Left lobe of liver (tissue), 2 donors: ENCODE data around the gene STAG1. TPM values are rescaled to one million over a fixed set of nuclear protein-coding genes. Genes with fewer than 3 reads are reported as not detected.
"Not testable (repeated sequence)": the region's sequence is repeated elsewhere in the genome, so short reads cannot be mapped to it uniquely, and the experiment has no call there.

Experiments used
- ATAC-seq: fragments of 200-7000 bp; cut with Tn5 transposase; one replicate; pipeline ENCODE4 v1.9.1; 2020; ENCODE audit warnings: mild to moderate bottlenecking, moderate library complexity
- DNase-seq: peaks from one replicate; pipeline ENCODE4 v3.0.0-alpha.2; 2020; ENCODE audit warnings: low spot score
- total RNA-seq: library from RNA; stranded (reverse); gene quantifications from one replicate; pipeline ENCODE4 v1.2.1, GENCODE V29; 2021
- donor health status: DM: no; HTN: no; CAD: no; lungs with moderate emphysema.
- donor health status: DM: no; HTN: yes; CAD: no.

Gene STAG1
- total RNA-seq, 1 donor from 2014 or later = 11.0 TPM

- DNase-seq = no peak
- ATAC-seq = no peak
These were observed 315.1 kb downstream of the STAG1 start for GRCh38 chr3:136437043-136437442.

GRCh38 chr3:136434429-136434828 is 317.7 kb downstream of the STAG1 start:
- DNase-seq = no peak
- ATAC-seq = no peak

GRCh38 chr3:136432685-136433084 is 319.5 kb downstream of the STAG1 start:
- peak; percentile 76 for ATAC-seq
- no peak for DNase-seq

- DNase-seq = no peak
These were observed 324.0 kb downstream of the STAG1 start for GRCh38 chr3:136428167-136428566.

DNA sequence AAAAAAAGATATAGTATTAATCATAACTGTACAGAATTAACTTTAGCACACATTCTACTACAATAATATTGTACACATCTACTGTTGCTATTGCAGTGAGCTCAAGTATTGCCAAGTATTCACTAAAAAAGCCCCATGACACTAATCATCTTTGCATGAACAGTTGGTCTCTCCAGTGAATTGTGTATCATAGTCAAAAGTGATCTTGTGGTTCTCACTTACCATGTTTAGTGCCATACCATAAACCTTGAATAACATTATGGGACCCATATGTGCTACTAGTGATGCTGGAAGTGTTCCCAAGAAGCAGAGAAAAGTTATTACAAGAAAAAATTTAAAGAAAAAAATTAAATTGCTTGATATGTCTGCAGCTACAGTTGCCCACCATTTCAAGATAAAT is 324.9 kb downstream of the STAG1 start:
- DNase-seq (no peak), ATAC-seq (no peak)

More at GRCh38 chr3:136428167-136428566, 324.0 kb downstream of the STAG1 start:
- ATAC-seq = no peak

DNA sequence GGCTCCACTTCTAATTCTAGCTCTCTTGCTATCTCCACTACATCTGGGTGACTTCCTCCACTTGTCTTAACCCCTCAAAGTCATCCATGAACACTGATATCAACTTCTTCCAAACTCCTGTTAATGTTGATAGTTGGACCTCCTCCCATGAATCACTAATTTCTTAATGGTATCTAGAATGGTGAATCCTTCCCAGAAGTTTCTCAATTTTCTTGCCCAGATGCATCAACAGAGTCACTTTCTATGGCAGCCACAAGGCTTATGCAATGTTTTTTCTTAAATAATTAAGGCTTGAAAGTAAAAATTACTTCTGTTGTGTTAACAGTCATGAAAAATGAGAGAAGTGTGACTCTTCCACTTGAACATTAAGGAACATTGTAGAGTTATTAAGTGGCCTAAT is 337.7 kb downstream of the STAG1 start:
- DNase-seq (no peak), ATAC-seq (no peak)

DNA sequence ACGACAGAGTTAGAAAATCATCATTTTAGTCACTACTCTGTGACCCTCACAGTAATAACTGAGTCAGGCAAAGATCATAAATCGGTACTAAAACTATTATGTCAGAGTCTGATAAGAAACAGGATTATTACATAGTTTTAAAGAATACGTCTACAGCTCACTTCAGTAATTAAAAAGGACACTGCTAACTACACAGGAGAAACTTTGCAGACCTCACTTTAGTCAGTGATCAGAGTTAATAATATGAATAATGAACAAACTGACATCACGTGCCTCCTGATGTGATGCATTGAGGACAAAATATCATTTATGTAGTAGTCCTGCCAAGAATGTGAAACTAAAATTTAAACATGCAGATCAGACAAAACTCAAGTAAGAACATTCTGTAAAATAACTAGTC is 339.9 kb downstream of the STAG1 start:
- DNase-seq (no peak), ATAC-seq (no peak)

DNA sequence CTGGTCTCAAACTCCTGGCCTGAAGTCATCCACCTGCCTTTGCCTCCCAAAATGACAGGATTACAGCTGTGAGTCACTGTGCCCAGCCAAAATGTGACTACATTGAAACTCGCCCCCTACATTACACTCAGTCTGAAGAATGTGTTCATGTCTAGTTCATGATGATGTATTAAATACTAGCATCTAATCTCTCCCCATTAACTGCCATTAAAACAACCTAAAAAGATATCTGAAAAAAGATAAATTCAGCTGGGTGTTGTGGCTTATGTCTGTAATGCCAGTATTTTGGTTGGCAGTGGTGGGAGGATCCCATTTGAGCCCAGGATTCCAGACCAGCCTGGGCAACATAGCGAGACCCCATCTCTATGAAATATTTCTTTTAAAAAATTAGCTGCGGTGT is 342.6 kb downstream of the STAG1 start:
- no peak for DNase-seq
- ATAC-seq = no peak

DNA sequence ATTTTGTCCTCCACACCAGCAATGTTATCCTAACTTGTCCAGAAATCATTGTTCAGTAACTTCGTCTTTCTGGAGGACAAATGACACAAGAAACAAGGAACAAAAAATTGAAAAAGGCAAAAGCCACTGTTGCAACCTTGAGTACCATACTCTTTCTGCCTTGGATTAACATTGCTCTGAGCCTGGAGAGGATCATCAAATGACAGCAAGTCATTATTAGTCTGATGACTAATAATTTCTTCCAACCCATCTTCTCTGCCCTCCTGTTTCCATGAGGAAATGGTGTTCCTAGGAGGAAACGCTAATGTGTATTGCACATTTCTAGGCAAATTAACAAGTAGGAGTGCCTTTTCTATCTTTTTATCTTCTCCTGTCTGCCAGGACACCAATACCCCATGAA is 348.1 kb downstream of the STAG1 start:
- DNase-seq (no peak), ATAC-seq (no peak)

DNA sequence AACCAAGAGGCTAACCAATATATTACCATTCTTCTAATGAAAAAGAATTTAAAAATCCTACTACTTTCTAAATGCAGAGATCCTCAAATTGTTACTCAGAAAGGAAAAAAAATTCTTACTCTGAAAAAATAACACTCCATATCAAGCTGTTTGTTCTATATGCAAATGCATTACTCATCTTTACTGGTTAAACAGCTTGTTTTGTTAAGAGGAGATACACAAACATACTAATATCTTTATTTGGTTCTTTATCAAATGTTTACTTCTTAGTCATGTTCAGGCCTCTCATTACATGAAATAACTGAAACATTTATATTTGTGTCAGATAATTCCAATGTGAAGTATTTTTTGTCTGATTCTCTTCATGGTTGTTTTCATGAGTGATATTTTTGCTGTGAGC is 355.3 kb downstream of the STAG1 start:
- DNase-seq (no peak), ATAC-seq (no peak)

DNA sequence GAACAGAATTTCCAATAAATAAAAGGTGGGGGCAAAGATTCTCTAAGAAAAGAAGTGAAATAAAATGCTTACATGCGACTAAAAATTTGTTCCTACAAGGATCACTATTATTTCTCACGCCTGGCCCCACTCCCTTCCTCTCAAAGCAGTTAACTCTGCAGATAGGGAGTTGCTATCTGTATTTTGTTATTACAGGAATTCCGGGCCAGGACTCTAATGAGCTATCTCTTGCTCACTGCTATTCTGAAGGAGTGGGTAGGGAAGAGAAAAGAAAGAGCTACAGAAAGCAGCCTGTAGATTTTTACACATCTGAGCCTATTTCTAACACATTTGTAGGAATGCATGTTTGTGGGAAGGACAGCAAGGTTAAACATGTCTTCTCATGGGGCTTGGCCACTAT is 361.6 kb downstream of the STAG1 start:
- ATAC-seq (no peak), DNase-seq (no peak)

GRCh38 chr3:136387031-136387430 is 365.1 kb downstream of the STAG1 start:
- ATAC-seq (no peak), DNase-seq (no peak)

GRCh38 chr3:136385457-136385856 is 366.7 kb downstream of the STAG1 start:
- no peak for DNase-seq

DNA sequence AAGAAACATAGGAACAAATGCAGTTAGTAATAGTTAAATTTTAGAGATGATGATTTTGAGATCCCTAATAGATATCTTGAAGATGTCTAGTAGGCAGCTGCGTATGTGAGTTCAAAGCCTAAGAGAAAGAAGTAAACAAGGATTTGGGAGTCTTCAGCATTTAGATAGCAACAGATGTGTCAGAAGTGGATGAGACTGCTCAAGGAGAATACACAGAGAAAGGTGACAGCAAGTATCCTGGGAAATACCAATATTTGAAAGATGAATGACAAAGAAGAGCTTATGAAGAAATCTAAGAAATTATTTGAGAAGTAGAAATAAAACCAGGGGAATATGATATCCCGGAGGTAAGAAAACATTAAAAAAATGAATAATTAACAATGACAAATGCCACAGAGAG is 371.1 kb downstream of the STAG1 start:
- DNase-seq = no peak
- no peak for ATAC-seq

More at GRCh38 chr3:136385457-136385856, 366.7 kb downstream of the STAG1 start:
- ATAC-seq = no peak

- DNase-seq = no peak
- no peak for ATAC-seq
These were observed 371.6 kb downstream of the STAG1 start for GRCh38 chr3:136380530-136380929.

DNA sequence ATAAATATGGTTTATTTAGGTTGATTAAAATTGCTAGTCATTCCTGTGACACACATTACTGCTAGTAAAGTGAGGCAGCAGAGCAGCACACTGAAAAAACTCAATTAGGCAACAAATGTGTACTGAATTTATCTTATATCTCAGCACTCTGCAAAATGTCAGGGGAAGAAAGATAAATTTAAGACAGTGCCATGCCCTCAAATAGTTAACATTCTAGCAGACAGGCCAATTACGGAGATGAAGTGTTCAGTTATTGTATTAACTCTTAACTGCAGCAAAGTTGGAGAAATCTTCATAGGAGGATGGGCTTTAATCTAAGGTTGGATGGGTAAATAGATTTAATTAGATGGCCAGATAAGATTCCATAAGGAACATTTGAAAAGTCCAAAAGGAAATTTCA is 374.2 kb downstream of the STAG1 start:
- no peak for DNase-seq
- ATAC-seq = no peak

DNA sequence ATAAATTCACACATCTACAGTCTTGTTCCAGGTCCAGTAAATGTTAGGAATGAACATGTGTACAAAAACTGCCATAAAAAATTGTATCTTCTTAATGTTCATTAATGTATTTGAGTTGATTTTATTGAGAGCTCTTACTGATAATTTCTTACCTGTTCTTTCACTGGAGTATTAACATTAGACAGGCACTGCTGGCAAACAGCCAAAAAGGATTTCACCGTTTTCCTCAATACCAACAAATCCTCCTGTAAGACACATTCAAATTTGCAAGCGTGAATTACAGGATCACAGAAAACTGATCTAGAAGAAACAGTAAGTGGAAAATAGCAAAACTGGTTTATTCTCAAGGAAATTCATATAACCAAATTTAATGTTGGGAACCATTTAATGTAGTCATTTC is 374.7 kb downstream of the STAG1 start:
- DNase-seq (no peak), ATAC-seq (no peak)

GRCh38 chr3:136375800-136376199 is 376.4 kb downstream of the STAG1 start:
- ATAC-seq, DNase-seq: not testable (repeated sequence)

GRCh38 chr3:136366289-136366688 is 385.9 kb downstream of the STAG1 start:
- no peak for DNase-seq
- no peak for ATAC-seq

DNA sequence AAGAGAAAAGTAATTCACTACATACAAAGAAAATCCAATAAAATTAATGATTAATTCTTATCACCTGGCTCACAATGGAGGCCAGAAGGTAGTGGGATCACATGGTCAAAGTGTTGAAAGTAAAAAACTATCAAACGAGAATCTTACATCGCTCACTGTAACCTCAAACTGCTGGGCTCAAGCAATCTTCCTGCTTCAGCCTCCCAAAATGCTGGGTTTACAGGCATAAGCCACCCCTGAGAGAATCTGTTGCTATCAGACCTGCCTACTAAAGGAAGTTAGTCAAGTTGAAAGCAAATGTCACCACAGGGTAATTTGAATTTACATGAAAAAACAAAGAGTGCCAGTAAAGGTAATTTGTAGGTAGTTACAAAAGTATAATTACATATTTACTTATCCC is 398.7 kb downstream of the STAG1 start:
- no peak for ATAC-seq
- DNase-seq = no peak

- ATAC-seq (no peak), DNase-seq (no peak)
These were observed 400.3 kb downstream of the STAG1 start for GRCh38 chr3:136351905-136352304.

- ATAC-seq (no peak), DNase-seq (no peak)
These were observed 400.8 kb downstream of the STAG1 start for GRCh38 chr3:136351351-136351750.

- DNase-seq = no peak
- ATAC-seq = no peak
These were observed 401.6 kb downstream of the STAG1 start for GRCh38 chr3:136350557-136350956.

DNA sequence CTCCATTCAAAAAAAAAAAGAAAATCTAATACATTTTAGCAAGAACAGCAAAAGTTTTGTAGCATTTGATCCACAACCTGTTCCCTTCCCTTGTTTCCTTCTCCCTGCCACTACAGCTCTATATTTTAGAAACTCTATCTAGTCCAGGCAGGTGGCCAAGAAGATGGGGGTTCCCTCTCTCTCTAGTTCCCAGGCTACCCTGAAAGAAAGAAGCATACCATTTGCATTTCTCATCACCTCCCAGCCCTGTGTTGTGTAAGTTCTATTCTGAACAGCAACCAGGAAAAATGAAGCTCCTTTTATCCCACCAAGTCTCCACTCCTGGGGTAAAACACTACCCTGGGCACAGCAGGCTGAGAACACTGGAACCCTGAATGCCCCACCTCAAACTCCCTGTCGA is 402.0 kb downstream of the STAG1 start:
- no peak for ATAC-seq
- DNase-seq = no peak
